ENCODE results near the gene PTGR1.
A peak's percentile ranks its signal among the peaks of the same experiment; 100 is the strongest.

Gene PTGR1

GRCh38 chr9:111599092-111599954 is at the start of gene PTGR1:
PTGR1 (minus strand) TSS chr9:111599647; CDS start chr9:111597422, 2,225 bp downstream.
- H3K27me3 Mint-ChIP-seq (ENCODE audit: low read depth), result no peaks in the 10 kb centered on the region

GRCh38 chr9:111649016-111649415 is 49.6 kb upstream of the PTGR1 start:
- Mint-ChIP-seq H3K4me3 (no peak overlapping the region), H3K4me1 (no peaks in the 10 kb centered on the region), H3K9me3 (no peaks in the 10 kb centered on the region), H3K27me3 (ENCODE audit: low read depth) (no peaks in the 10 kb centered on the region), H3K36me3 (ENCODE audit: low read depth) (peaks cover 52% of the 10 kb centered on the region), H3K27ac (no peak overlapping the region)
- no peak for TF ChIP-seq CTCF (IDR thresholded peaks at IDR 0.05; ENCODE audit: unreplicated experiment in 3 of 3)

More at GRCh38 chr9:111599092-111599954, at the start of gene PTGR1:
- H3K9me3 Mint-ChIP-seq, result no peaks in the 10 kb centered on the region
- peak within 1 kb of the TSS; percentile 92 to 94 (median 93) for H3K4me3 Mint-ChIP-seq
- peaks cover 33% of the 10 kb centered on the region for H3K4me1 Mint-ChIP-seq
- H3K27ac Mint-ChIP-seq, result peak within 1 kb of the TSS; percentile 95 to 98 (median 95)
- peaks cover 21% of the 10 kb centered on the region for H3K36me3 Mint-ChIP-seq (ENCODE audit: low read depth)
- TF ChIP-seq CTCF (IDR thresholded peaks at IDR 0.05; ENCODE audit: unreplicated experiment in 3 of 3), result no peak

- TF ChIP-seq CTCF (IDR thresholded peaks at IDR 0.05; ENCODE audit: unreplicated experiment in 3 of 3), result no peak
- H3K4me3 Mint-ChIP-seq, result no peak overlapping the region
- no peaks in the 10 kb centered on the region for H3K27me3 Mint-ChIP-seq (ENCODE audit: low read depth)
- peaks cover 56% of the 10 kb centered on the region for H3K36me3 Mint-ChIP-seq (ENCODE audit: low read depth)
- H3K4me1 Mint-ChIP-seq, result no peaks in the 10 kb centered on the region
- H3K27ac Mint-ChIP-seq, result no peak overlapping the region
- H3K9me3 Mint-ChIP-seq, result no peaks in the 10 kb centered on the region
Measured at GRCh38 chr9:111648066-111648465, 48.6 kb upstream of the PTGR1 start.

GRCh38 chr9:111646417-111646816 is 47.0 kb upstream of the PTGR1 start:
- no peak for TF ChIP-seq CTCF (IDR thresholded peaks at IDR 0.05; ENCODE audit: unreplicated experiment in 3 of 3)
- Mint-ChIP-seq H3K4me1 (no peaks in the 10 kb centered on the region), H3K27ac (no peak overlapping the region), H3K27me3 (ENCODE audit: low read depth) (no peaks in the 10 kb centered on the region), H3K9me3 (no peaks in the 10 kb centered on the region), H3K4me3 (no peak overlapping the region), H3K36me3 (ENCODE audit: low read depth) (peaks cover 58% of the 10 kb centered on the region)

GRCh38 chr9:111645806-111646205 is 46.4 kb upstream of the PTGR1 start:
- H3K9me3 Mint-ChIP-seq, result no peaks in the 10 kb centered on the region
- H3K4me3 Mint-ChIP-seq, result no peak overlapping the region
- H3K27me3 Mint-ChIP-seq (ENCODE audit: low read depth), result no peaks in the 10 kb centered on the region
- no peak for TF ChIP-seq CTCF (IDR thresholded peaks at IDR 0.05; ENCODE audit: unreplicated experiment in 3 of 3)
- no peaks in the 10 kb centered on the region for H3K4me1 Mint-ChIP-seq
- H3K36me3 Mint-ChIP-seq (ENCODE audit: low read depth), result peaks cover 56% of the 10 kb centered on the region
- no peak overlapping the region for H3K27ac Mint-ChIP-seq
